Heart left ventricle (tissue), 16 donors: Measurements from ENCODE around the gene NUDT3. TPM values are rescaled to one million over a fixed set of nuclear protein-coding genes. Genes with fewer than 3 reads are reported as not detected.

Experiments used
- ATAC-seq, 4 donors: fragments of 200-7000 bp; cut with Tn5 transposase; one replicate each; pipeline ENCODE4 v1.9.1; 2020 to 2022; ENCODE audit warnings: moderate library complexity in 4 of 4, mild to moderate bottlenecking in 3 of 4, moderate number of reproducible peaks in 1 of 4
- DNase-seq, 5 donors: peaks; one replicate each; pipeline ENCODE4 v3.0.0-alpha.2; 2020
- H3K27ac ChIP-seq, 12 donors: fragments of 200-600 bp; sonication (generic) in 4 of 12; one replicate each; pipeline versions ENCODE4 v1.5.0 to v1.8.0; 2016 to 2022; ENCODE audit warnings: mild to moderate bottlenecking in 2 of 12
- H3K27me3 ChIP-seq, 9 donors: fragments of 200-600 bp; sonication (generic) in 2 of 9; one replicate each; pipeline versions ENCODE4 v1.5.1 to v1.8.0; 2016 to 2022; ENCODE audit warnings: mild to moderate bottlenecking in 3 of 9
- H3K36me3 ChIP-seq, 9 donors: fragments of 200-600 bp; sonication (generic) in 2 of 9; one replicate each; pipeline versions ENCODE4 v1.5.0 to v1.8.0; 2018 to 2022; ENCODE audit warnings: mild to moderate bottlenecking in 2 of 9
- H3K4me1 ChIP-seq, 12 donors: fragments of 200-600 bp; sonication (generic) in 4 of 12; one replicate each; pipeline versions ENCODE4 v1.5.0 to v1.8.0; 2016 to 2022; ENCODE audit warnings: mild to moderate bottlenecking in 3 of 12
- H3K4me3 ChIP-seq, 12 donors: fragments of 200-600 bp; sonication (generic) in 4 of 12; one replicate each; pipeline versions ENCODE4 v1.5.0 to v1.8.0; 2017 to 2022; ENCODE audit warnings: mild to moderate bottlenecking in 9 of 12, moderate library complexity in 4 of 12
- H3K9me3 ChIP-seq, 12 donors: fragments of 200-600 bp; sonication (generic) in 4 of 12; one replicate each; pipeline versions ENCODE4 v1.5.0 to v1.8.0; 2016 to 2022; ENCODE audit warnings: mild to moderate bottlenecking in 1 of 12
- CTCF ChIP-seq, 12 donors: fragments of 200-600 bp; sonication (generic) in 4 of 12; IDR thresholded peaks; one replicate each; pipeline versions ENCODE4 v1.5.0 to v1.8.0; 2018 to 2022; ENCODE audit warnings: antibody characterized with exemption in 12 of 12, mild to moderate bottlenecking in 5 of 12
- POLR2A ChIP-seq, 2 donors: fragments of 450-650 bp; IDR thresholded peaks; one replicate each; pipeline ENCODE4 v1.6.1; 2017; ENCODE audit warnings: antibody characterized with exemption in 2 of 2, mild to moderate bottlenecking in 2 of 2, moderate library complexity in 2 of 2
- WGBS, 4 donors: extraction: QIAGEN DNeasy Blood & Tissue Kit in 2 of 4; methylation state at CpG; one replicate each; pipeline versions ENCODE4 v1.1.5 to v1.1.7; 2013 to 2018; 5-methylcytosine and 5-hydroxymethylcytosine counted together
- intact Hi-C, 10 donors: fragments of 100-400 bp; cut with DNase I; formaldehyde crosslinking; loops; one replicate each; pipeline versions ENCODE4 v1.11.1 to v1.14.2; 2022
- polyA plus RNA-seq, 2 donors: library from polyadenylated mRNA; stranded (reverse); fragments of 200-250 nt; gene quantifications; one replicate each; pipeline ENCODE4 v1.2.3, GENCODE V29; 2013
- total RNA-seq, 9 donors: library from RNA; depleted of rRNA in 2 of 9; stranded (reverse); fragments of >200 nt in 2 of 9; fragmentation: NEBNext Ultra II Directional in 3 of 9; extraction: Animal tissue kit (Norgen Biotek cat#: 25700) in 3 of 9; gene quantifications; one replicate each; pipeline versions ENCODE4 v1.1.0 to v1.2.4, GENCODE V29; 2016 to 2023
- donor health status: ischemic (EF 13 %, LVEDD 7.1; RV severe dilation, severe dysfunction).
- donor health status: healthy with polysubstance abuse.
- donor health status: DM: no; HTN: yes; CAD: no.
- donor health status: DM: no; HTN: no; CAD: no.
- donor health status: ischemic (EF 25% LVEDD 6.9; RV normal size, moderate dysfunction).
- donor health status: ischemic (EF 25% LVEDD 5.7; RV mildly dilated, moderate dysfunction).
- donor health status: healthy.
- donor health status: DM: yes; HTN: yes; CAD: no.
- donor health status: ischemic (EF 35%, LVEDD 5.7; RV mildly dilated, moderate dysfunction).
- donor health status: nonischemic (EF 11% LVEDD 7.7; RV severe dilation, severe dysfunction).
- donor health status: DM: yes; HTN: yes; CAD: no.
- donor health status: PGD.
- donor health status: ischemic (EF 29% LVEDD 5.4; RV normal size, mild dysfunction).
- donor health status: nonischemic (EF 23%, LVEDD 6.1; RV moderate dilation, normal function).

The NUDT3 gene
- total and polyA plus RNA-seq, 11 donors = 15.9 to 68.4 (median 54.5) TPM

GRCh38 chr6:34343806-34344205 is 48.7 kb downstream of the NUDT3 start:
- Histone ChIP-seq H3K4me1 (peaks cover 0 to 89% (median 44%) of the 10 kb centered on the region in 12 donors), H3K36me3 (peaks cover 0 to 10% (median 0%) of the 10 kb centered on the region in 9 donors), H3K4me3 (no peak overlapping the region), H3K27ac (peak overlapping the region in 1 of 12 donors; percentile 71), H3K9me3 (no peaks in the 10 kb centered on the region), H3K27me3 (no peaks in the 10 kb centered on the region)
- ATAC-seq (no peak), DNase-seq (no peak)
- intact Hi-C loops = loop anchor here in 1 of 10 donors (5.0 kb wide), 1 partner anchor 48 kb away; the partner anchor contains the start of gene NUDT3
- TF ChIP-seq POLR2A (IDR thresholded peaks at IDR 0.05) (no peak), CTCF (IDR thresholded peaks at IDR 0.05) (no peak)

- intact Hi-C loops = loop anchor here in 1 of 10 donors (5.0 kb wide), 1 partner anchor 50 kb away; the partner anchor contains the start of gene NUDT3
- H3K27me3 ChIP-seq = no peaks in the 10 kb centered on the region
- peaks cover 0 to 10% (median 0%) of the 10 kb centered on the region in 9 donors for H3K36me3 ChIP-seq
- H3K4me1 ChIP-seq = peaks cover under 1 to 99% (median 56%) of the 10 kb centered on the region in 12 donors
- DNase-seq = no peak
- peak in 1 of 4 donors; percentile 4 for ATAC-seq
- TF ChIP-seq POLR2A (IDR thresholded peaks at IDR 0.05) (no peak), CTCF (IDR thresholded peaks at IDR 0.05) (no peak)
- peak overlapping the region in 3 of 12 donors; percentile 48 to 71 (median 70) for H3K27ac ChIP-seq
- H3K4me3 ChIP-seq = no peak overlapping the region
- no peaks in the 10 kb centered on the region for H3K9me3 ChIP-seq
Observed at GRCh38 chr6:34342247-34342646, 50.2 kb downstream of the NUDT3 start.

- DNase-seq (peak in 1 of 5 donors; percentile 41), ATAC-seq (peak; percentile 56 to 71 (median 68))
- intact Hi-C loops = loop anchor here in 1 of 10 donors (5.0 kb wide), 1 partner anchor 51 kb away; the partner anchor contains the start of gene NUDT3
- no peak for TF ChIP-seq POLR2A (IDR thresholded peaks at IDR 0.05)
- no peak for TF ChIP-seq CTCF (IDR thresholded peaks at IDR 0.05)
- no peaks in the 10 kb centered on the region for H3K27me3 ChIP-seq
- H3K27ac ChIP-seq = peak overlapping the region in 11 of 12 donors; percentile 4 to 71 (median 48)
- no peaks in the 10 kb centered on the region for H3K9me3 ChIP-seq
- peaks cover 3 to 97% (median 62%) of the 10 kb centered on the region in 12 donors for H3K4me1 ChIP-seq
- 23 to 35% (median 32%) methylated on average over 8 of the region's 8 CpGs for WGBS, 4 donors
- H3K36me3 ChIP-seq = peaks cover 0 to 10% (median 0%) of the 10 kb centered on the region in 9 donors
- no peak overlapping the region for H3K4me3 ChIP-seq
Observed at GRCh38 chr6:34341481-34341971, 50.9 kb downstream of the NUDT3 start.

- no peak for ATAC-seq
- TF ChIP-seq POLR2A (IDR thresholded peaks at IDR 0.05) (no peak), CTCF (IDR thresholded peaks at IDR 0.05) (no peak)
- DNase-seq = no peak
- 78 to 90% (median 81%) methylated on average over 3 of the region's 3 CpGs for WGBS, 4 donors
- Histone ChIP-seq H3K4me1 (peaks cover 3 to 95% (median 64%) of the 10 kb centered on the region in 12 donors), H3K9me3 (no peaks in the 10 kb centered on the region), H3K27ac (peak overlapping the region in 11 of 12 donors; percentile 4 to 71 (median 48)), H3K4me3 (no peak overlapping the region), H3K36me3 (peaks cover 0 to 10% (median 0%) of the 10 kb centered on the region in 9 donors), H3K27me3 (no peaks in the 10 kb centered on the region)
- intact Hi-C loops = loop anchor here in 1 of 10 donors (5.0 kb wide), 1 partner anchor 51 kb away; the partner anchor contains the start of gene NUDT3
Observed at GRCh38 chr6:34340906-34341480, 51.5 kb downstream of the NUDT3 start.
